Measurements from ENCODE around the gene PPP1R17.

DNA sequence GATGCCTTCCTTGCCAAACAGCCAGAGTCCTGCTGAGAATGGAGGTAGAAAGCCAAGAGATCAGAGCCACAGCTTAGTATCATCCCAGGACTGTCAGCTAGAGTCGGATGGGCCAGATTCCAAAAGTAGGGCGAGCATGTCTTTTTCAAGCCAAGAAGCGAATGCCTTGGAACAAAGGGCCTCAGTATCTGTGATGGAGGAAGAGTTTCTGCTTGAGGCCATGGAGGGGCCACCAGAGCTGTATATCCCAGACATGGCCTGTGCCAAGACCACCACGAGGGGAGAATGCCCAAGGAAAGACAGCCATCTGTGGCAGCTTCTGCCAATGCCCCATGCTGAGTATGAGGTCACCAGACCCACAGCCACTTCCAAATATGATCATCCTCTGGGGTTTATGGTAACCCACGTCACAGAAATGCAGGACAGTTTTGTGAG is 44.3 kb upstream of the PPP1R17 start:
- TF ChIP-seq, protein P1, sequence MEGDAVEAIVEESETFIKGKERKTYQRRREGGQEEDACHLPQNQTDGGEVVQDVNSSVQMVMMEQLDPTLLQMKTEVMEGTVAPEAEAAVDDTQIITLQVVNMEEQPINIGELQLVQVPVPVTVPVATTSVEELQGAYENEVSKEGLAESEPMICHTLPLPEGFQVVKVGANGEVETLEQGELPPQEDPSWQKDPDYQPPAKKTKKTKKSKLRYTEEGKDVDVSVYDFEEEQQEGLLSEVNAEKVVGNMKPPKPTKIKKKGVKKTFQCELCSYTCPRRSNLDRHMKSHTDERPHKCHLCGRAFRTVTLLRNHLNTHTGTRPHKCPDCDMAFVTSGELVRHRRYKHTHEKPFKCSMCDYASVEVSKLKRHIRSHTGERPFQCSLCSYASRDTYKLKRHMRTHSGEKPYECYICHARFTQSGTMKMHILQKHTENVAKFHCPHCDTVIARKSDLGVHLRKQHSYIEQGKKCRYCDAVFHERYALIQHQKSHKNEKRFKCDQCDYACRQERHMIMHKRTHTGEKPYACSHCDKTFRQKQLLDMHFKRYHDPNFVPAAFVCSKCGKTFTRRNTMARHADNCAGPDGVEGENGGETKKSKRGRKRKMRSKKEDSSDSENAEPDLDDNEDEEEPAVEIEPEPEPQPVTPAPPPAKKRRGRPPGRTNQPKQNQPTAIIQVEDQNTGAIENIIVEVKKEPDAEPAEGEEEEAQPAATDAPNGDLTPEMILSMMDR (IDR thresholded peaks at IDR 0.05): no peak
- TF ChIP-seq POLR2A (IDR thresholded peaks at IDR 0.05) (no peak), EP300 (IDR thresholded peaks at IDR 0.05) (no peak)
